ENCODE measurements around the gene STK39.

The STK39 gene

DNA sequence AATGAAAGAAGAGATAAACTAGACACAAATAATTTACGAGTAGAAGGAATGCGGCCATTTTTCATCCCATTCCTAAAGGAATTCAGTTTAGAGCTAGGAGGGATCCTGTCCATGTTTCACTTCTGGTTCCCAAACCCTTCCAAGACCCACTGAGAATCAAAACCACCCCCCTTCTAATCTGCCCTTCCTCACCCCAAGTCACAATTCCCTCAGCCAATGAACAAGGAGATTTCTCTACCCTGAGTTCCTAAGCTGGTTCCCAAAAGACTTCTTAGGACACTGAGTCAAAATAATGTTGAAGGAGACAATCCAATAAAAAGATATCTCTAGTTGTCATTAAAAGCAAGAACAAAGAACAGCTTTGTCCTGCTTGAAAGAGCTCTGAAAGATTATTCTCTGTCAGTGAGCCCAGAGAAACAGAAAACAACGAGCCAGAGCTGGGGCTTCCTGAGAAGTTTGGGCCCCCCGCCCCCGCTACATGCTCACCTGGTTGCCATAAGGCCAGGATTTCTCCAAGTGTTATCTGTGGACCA is 45.7 kb downstream of the STK39 start:
- no peak overlapping the region for H3K4me3 Mint-ChIP-seq
- peaks cover 43% of the 10 kb centered on the region for H3K4me1 Mint-ChIP-seq

DNA sequence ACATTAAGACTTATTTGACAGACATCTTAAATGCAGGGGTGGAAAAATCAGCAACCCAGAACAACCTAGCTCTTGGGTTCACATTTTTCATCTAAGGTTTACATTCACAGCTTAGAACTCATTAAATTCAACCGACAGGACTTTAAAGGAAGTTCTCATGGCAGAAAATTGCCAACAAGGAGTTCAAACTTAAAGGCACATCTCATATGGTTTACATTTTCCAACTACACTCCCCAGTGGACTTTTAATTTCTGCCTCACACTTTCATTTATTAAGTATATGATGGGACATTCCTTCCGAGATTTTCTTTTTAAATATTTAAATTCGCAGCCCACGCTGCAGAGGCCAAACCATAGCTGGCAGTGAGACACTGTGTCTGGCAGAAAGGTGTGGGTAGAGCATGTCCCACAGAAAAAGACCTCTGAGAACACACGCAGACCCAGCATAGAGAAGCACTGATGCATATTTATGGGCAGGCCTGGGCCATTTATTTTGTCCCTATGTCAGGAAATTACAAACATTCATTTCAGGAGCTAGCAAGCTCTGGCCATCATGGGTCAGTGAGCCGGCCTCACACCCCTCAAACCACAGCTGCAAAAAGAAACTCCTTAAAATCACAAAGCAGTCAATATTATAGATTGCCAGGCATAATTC is 46.3 kb downstream of the STK39 start:
- Mint-ChIP-seq H3K9me3 (no peaks in the 10 kb centered on the region), H3K4me1 (peaks cover 49% of the 10 kb centered on the region), H3K27me3 (no peaks in the 10 kb centered on the region), H3K27ac (no peak overlapping the region), H3K36me3 (peaks cover 11% of the 10 kb centered on the region), H3K4me3 (no peak overlapping the region)

More for the DNA sequence above, 45.7 kb downstream of the STK39 start:
- peaks cover 11% of the 10 kb centered on the region for H3K36me3 Mint-ChIP-seq
- H3K9me3 Mint-ChIP-seq = no peaks in the 10 kb centered on the region
- H3K27ac Mint-ChIP-seq = no peak overlapping the region
- H3K27me3 Mint-ChIP-seq = no peaks in the 10 kb centered on the region

DNA sequence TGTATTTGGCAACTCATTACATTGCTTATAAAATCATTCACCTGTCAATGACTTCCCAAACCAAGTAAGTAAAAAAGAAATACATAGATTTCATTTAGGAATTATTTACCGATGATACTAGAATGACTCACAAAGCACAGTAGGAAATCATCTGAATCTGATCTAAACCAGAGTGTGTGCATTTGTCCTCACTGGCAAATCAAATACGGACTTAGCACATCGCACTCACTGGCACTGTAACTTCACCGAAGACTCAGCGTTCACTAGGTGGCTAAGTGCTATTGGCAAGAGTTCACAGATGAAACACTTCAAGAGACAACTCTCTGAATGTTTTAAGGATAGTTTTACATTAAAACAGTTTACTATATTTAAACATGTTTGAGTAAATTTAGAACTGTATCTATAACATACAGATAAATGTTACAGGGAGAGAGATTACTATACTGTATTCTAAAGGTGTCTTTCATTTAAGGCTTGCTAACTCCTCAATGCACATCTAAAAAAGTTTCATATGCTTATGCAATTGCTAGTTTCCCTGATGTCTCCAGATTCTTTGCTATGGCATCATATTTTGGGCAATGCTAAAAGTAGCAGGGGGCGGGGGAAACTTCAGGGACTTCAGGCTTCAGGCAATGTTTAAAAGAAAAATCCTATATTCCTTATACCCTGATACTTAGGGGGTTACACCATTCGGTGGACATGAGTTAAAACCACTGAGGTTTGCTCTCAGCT is 48.8 kb downstream of the STK39 start:
- Mint-ChIP-seq H3K36me3 (peaks cover 8% of the 10 kb centered on the region), H3K9me3 (no peaks in the 10 kb centered on the region), H3K4me1 (peaks cover 66% of the 10 kb centered on the region), H3K27me3 (no peaks in the 10 kb centered on the region), H3K4me3 (no peak overlapping the region), H3K27ac (no peak overlapping the region)

DNA sequence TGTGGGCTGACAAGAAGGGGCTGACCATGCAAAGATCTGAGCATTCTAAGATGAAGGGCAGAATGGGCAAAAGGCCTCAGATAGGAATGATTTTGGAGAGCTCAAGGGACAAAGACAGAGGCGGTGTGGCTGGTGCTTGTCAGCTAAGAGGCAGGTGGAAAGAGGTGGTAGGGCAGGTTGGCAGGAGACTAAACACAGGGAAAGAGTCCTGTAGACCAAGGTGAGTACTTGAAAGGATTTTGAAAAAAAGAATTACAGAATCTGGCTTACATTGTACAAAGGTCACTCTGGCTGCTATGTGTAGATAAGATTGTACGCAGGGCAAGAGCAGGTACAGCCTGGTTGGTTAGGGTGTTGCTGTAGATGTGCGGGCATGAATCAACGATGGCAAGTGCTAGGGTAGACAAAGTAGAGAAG is 50.6 kb downstream of the STK39 start:
- no peaks in the 10 kb centered on the region for H3K27me3 Mint-ChIP-seq
- H3K4me1 Mint-ChIP-seq = peaks cover 73% of the 10 kb centered on the region
- no peak overlapping the region for H3K4me3 Mint-ChIP-seq

DNA sequence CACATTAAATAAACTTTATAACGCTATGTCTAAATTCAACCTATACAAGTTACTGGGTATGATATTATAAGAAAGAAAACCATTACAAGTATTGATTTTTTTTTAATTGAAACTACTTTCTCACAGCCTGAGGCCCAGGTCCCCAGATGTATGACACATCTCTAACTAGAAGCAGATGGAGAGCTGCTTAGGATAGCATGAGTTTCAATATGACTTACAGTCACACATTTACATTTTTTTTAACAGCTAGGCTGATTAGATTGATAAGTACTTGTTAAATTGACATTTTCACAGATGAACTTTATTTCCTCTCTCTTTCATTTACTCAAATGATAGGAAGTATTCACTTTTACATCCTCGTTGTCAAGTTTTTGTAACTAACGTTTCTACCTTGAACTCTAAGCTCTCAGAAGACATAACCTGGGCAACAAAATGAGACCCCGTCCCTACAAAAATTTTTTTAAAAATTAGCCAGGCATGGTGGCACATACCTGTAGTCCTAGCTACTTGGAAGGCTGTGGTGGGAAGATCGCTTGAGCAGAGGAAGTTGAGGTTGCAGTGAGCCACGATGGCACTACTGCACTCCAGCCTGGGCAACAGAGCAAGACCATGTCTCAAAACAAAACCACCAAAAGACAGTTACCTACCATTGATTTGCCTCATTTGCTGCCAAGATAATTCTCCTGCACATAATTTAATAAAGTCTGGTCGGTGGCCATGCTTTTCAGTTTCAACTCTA is 52.4 kb downstream of the STK39 start:
- Mint-ChIP-seq H3K27ac (peak overlapping the region; percentile 98), H3K9me3 (no peaks in the 10 kb centered on the region), H3K27me3 (no peaks in the 10 kb centered on the region), H3K4me3 (peak overlapping the region; percentile 85), H3K36me3 (peaks cover 2% of the 10 kb centered on the region), H3K4me1 (peaks cover 77% of the 10 kb centered on the region)

More for the DNA sequence above, 50.6 kb downstream of the STK39 start:
- no peaks in the 10 kb centered on the region for H3K9me3 Mint-ChIP-seq
- peaks cover 2% of the 10 kb centered on the region for H3K36me3 Mint-ChIP-seq
- H3K27ac Mint-ChIP-seq = no peak overlapping the region

DNA sequence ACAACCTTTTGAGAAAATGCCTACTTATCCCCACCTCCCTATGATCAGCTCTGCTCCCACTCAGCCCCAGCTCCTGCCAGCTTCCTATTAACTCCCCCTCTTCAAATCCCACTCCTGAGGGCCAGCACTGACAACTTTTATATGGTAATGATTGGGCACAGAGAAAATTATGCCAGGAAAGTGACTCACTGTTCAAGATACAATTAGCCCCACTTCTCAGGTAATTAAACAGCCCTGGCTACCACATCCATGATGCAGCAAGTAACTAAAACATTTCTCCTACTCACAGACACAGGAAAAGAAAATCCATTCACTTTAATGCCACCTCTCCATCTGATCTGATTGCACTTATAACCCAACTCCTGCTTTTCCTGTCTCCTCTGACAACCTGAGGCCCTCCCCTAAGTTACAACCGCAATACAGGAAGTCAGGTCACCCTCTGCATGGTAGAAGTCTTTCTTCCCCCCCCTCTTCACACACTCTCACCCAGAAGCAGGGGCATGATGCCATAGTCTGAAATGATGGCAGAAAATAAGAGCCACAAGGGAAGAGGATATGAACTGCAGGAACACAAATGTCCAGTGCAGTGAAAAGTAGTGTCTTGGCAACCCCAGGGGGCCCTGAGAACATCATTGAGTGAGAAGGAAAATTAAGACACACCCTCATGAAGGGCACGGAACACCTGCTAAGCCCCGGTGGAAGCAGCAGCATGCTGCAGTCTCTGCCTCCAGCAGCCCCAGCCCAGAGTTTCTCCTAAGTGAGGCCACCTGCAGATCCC is 54.4 kb downstream of the STK39 start:
- peaks cover 80% of the 10 kb centered on the region for H3K4me1 Mint-ChIP-seq
- peak overlapping the region; percentile 60 for H3K4me3 Mint-ChIP-seq
- H3K9me3 Mint-ChIP-seq = no peaks in the 10 kb centered on the region
- H3K36me3 Mint-ChIP-seq = peaks cover 2% of the 10 kb centered on the region
- H3K27me3 Mint-ChIP-seq = no peaks in the 10 kb centered on the region
- H3K27ac Mint-ChIP-seq = peak overlapping the region; percentile 33

DNA sequence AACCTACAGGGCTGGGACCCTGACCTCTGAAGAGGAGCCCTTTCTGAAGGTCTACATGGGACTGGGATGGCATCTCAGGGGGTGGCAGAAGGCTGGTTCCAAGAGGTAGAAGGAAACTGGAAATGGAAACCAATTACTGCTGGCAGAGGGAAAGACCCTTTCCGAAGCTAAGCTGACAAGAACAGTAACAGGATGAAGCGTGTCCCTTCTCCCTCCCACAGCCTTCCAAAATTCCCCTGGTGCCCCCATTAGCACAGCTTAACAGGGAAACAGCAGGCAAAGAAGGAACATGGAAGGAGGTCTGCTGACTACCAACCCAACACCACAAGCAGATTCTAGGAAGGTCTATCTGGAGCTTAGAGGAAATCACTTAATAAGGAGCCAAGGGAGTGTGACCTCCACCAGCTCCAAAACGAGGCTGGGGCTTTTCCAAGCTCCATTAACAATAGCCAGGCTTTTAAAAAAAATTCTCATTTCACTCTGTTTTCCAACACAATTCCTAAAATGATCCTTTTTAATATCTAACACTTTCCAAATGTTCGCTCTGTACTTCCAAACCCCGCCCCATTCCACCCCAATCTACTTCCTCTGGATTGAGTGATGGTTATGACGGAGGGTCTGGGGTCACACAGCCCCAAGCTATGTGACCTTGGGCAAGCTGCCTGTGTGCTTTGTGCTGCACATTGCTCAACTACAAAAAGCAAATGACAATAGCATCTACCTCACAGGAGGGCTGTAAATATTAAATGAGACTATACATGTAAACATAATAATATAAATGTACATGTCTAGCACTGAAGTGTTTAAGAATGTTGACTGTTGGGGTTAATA is 55.2 kb downstream of the STK39 start:
- Mint-ChIP-seq H3K36me3 (peaks cover 2% of the 10 kb centered on the region), H3K9me3 (no peaks in the 10 kb centered on the region), H3K4me3 (no peak overlapping the region), H3K27ac (peak overlapping the region; percentile 49), H3K4me1 (peaks cover 84% of the 10 kb centered on the region), H3K27me3 (no peaks in the 10 kb centered on the region)

DNA sequence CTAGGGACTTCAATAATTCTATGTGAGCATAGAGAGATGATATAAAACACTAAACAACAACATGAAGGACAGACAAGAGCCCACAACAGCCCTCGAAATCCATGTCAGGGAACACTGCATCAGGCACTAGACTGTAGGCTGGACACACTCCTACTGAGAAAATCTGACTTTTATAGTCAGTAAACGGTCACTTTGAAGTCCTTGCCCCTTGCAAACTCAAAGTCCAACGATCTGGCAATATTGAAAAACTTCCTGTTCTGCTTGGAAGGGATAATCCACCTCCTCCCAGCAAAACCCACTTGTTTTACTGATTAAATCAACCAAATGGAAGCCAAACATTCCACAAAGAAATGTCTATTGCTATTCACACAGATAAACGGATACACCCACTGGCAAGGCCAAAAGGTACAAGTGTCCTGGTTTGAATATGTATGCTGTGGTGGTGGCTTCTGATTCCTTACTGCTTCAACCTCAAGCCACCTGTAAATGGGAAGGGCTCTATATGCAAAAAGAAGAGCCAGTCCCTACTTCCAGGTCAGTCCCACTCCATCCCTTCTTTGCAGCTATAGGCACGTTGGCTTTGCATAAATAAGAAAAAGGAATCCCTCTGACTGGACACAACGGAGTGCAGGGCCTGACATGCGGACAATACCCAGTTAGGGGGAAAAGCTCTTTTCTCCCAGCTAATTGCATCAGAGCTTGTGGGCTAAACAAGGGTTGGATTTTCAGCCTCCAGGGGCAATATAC is 56.6 kb downstream of the STK39 start:
- Mint-ChIP-seq H3K4me1 (peaks cover 82% of the 10 kb centered on the region), H3K27ac (no peak overlapping the region), H3K4me3 (no peak overlapping the region), H3K36me3 (no peaks in the 10 kb centered on the region), H3K9me3 (no peaks in the 10 kb centered on the region), H3K27me3 (no peaks in the 10 kb centered on the region)

DNA sequence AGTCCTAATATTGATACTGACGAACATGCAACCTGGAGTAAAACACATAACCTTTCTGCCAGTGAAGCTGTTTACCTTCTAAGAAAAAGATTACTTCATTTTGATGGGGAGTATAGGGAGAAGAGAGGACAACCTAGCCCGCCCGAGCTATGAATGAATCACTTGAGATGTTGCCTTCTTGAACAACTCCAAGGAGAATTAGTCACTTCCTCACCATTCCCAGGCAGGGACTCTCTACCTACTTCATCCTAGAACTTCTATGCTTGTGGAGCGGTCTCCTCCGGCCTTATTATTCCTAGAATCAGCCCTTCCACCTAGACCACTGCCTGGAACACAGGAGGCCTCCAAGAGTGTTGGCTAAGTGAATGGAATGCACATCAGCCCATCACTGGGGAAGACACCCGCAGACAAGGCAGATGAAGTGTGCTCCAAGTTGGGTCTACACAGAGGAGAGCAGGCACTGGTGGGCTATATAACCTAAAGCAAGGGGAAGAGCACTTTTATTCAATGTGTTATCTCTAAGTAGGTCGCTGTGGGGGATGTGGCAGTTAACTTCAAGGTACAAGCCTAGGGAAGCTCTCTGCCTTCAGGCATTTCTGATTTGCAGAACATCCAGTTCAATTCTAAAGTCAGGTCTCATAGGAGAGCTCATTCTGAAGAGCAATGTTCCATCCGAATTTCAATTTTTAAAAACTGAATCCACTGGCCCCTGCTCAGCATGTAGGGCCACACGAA is 57.4 kb downstream of the STK39 start:
- Mint-ChIP-seq H3K27ac (peak overlapping the region; percentile 5), H3K27me3 (no peaks in the 10 kb centered on the region), H3K4me3 (no peak overlapping the region), H3K4me1 (peaks cover 82% of the 10 kb centered on the region), H3K36me3 (no peaks in the 10 kb centered on the region), H3K9me3 (no peaks in the 10 kb centered on the region)

DNA sequence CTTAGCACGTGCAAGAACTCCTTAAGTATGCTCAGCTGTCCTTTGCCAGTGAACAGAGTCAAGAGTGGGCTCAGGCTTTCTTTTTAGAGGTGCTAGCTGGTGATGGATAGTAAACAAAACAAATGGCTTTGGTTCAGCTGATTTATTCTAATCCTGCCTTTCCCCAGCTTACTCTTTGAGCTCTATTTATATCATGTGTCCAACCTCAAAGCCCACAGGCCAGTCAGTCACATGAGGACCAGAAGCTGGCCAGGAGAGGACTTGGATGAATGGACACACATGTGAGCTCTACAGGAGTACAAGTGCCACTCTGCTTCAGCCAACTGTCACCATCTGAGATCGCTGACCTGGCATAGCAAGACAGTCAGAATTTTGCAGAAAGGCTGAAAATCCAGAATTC is 59.4 kb downstream of the STK39 start:
- peaks cover 84% of the 10 kb centered on the region for H3K4me1 Mint-ChIP-seq
- no peaks in the 10 kb centered on the region for H3K36me3 Mint-ChIP-seq
- H3K27me3 Mint-ChIP-seq = no peaks in the 10 kb centered on the region
- H3K9me3 Mint-ChIP-seq = no peaks in the 10 kb centered on the region
- H3K4me3 Mint-ChIP-seq = no peak overlapping the region
- no peak overlapping the region for H3K27ac Mint-ChIP-seq

DNA sequence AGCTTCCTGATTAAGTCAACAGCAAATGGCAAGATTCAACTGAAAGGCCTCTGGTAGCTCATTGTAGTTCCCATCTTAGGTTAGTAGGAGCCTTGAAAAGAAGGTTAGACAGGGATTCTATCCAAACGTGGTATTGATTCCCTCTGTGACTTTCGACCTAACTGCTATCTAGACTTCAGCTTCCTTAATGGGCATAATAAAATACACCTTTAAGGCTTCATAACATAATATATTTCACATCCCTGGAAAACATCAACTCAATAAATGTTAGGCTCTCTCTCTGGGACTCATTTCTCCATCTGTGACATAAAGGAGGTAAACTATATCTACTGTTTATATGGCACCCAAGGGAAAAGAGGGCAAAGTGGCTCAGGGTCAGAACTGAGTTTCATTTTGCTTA is 60.9 kb downstream of the STK39 start:
- Mint-ChIP-seq H3K27me3 (no peaks in the 10 kb centered on the region), H3K4me3 (no peak overlapping the region), H3K9me3 (no peaks in the 10 kb centered on the region), H3K4me1 (peaks cover 82% of the 10 kb centered on the region), H3K27ac (no peak overlapping the region), H3K36me3 (peaks cover 3% of the 10 kb centered on the region)

DNA sequence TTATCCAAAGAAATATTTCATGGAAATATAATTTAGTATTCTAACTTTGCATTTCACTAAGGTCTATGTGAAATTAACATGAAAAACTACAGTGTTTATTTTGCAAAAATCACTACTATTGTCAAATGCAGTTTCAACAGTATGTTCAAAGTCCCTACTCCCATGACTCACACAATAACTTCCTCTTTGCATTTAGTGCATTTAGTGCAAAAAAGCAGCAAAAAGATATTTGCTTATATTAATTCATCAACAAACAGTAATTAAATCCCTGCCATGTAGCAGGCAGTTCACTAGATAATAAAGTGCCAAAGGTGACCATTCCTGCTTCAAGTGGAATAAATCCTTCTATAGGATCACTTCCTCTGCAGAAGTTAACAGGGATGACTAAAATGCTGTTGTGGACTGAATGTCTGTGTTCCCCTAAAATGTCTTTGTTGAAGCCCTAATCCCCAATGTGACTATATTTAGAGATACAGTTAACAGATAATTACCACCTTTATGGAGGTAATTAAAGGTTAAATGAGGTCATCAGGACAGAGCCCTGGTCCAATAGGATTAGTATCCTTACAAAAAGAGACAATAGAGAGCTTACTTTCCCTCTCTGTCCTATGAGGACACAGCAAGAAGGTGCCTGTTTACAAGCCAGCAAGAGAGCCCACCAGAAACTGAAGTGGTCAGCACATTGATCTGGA is 61.7 kb downstream of the STK39 start:
- peaks cover 3% of the 10 kb centered on the region for H3K36me3 Mint-ChIP-seq
- no peak overlapping the region for H3K4me3 Mint-ChIP-seq
- no peaks in the 10 kb centered on the region for H3K27me3 Mint-ChIP-seq
- peaks cover 77% of the 10 kb centered on the region for H3K4me1 Mint-ChIP-seq
- no peaks in the 10 kb centered on the region for H3K9me3 Mint-ChIP-seq
- no peak overlapping the region for H3K27ac Mint-ChIP-seq
